ENCODE results near the gene TCF4. TPM values are rescaled to one million over a fixed set of nuclear protein-coding genes. Genes with fewer than 3 reads are reported as not detected.

The TCF4 gene
- total RNA-seq, 1 donor from 2014 or later, result 69.9 TPM

DNA sequence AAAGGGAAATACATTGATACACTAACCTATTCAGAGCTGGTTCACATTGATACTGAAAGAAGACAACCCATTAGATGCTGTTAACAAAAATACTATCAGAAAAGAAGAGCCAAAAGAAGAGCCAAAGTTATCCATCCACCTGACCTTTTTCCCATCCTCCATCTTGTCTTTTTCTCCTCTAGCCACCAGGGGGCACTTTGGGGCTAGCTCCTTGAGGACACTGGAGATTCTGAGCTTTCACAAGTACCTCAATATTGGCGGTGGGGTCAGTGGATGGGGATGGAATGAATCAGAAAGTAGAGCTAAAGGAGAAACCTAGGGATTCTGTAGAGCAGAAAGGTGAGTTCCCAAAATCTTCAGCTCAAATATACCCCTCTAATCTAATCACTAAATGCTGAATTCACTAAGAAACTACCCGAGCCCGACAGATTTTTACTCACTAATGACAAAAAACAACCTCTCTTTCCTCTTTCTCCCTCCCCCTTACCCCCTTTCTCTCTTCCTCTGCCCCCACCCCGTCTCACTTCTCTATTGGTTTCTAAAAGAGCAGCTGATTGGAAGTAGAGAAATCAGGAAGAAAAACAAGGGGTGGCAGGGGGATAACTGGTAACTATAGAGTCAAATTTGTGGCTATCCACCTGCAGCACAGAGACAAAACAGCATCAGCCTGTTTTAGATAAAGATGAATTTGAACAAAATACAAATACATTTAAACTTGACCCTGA lies 203.3 kb downstream of the TCF4 start:
- intact Hi-C loops (cut with DNase I), result no loop called here
- no peak for DNase-seq (ENCODE audit: low spot score)

DNA sequence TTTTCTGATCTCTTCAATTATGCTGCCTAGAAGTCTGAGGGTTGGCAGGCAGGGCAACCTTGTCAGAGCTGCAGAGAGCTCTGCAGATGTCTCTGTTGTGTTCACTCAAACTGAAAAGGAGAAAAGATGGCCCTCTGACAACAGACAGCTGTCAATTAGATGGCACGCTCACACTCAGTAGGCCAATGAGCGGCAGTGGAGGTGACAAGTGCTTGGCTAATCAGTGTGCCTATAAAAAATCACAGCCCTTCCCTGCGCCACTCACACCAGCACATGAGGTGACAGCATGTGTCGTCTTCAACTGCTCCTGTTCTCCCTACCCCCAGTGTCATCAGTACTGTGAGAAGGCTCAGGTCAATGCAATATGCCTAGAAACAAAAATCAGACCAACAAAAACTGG lies 203.9 kb downstream of the TCF4 start:
- intact Hi-C loops (cut with DNase I), result no loop called here
- DNase-seq (ENCODE audit: low spot score), result no peak

DNA sequence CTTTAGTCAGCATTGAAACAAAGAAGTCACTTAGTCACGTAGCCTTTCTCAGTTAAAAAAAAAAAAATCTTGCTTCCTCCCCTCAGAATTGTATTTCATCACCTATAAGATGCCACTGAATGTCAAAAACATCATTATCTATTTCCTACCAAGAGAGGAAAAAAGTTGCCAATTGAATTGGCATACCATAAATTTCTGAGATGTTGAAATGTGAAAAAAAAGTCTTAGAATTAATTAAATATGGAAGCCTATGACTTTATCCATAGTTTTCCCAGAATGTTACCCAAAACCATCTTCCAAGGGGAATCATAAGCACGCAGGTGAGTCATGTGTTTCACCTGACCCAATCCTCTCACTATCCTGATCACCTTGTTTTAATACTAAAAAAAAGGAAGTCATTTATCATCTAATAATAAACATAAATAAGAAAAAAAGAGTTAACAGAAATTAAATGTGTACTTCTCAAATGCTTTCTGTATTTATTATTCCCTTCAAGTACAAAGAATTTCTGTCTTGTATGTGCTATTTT lies 205.7 kb downstream of the TCF4 start:
- intact Hi-C loops (cut with DNase I), result no loop called here
- no peak for DNase-seq (ENCODE audit: low spot score)

DNA sequence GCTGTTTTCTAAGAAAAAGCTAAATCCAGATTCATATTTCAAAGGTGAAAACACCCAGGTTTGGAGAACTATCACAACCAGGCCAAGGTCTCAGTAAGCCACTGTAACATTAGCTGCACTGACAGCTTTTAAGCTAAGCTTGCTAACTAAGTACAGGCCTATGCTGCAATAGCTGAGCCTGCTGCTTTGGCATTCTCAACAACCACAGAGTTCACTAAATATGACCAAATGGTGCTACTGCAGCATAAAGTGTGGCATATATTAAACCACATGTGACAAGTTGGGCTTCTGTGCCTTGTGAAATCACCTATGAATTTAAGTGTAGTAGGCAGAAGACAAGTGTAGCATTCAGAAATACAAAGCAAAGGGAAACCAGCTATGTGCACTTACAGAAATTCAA lies 206.7 kb downstream of the TCF4 start:
- no peak for DNase-seq (ENCODE audit: low spot score)
- intact Hi-C loops (cut with DNase I), result no loop called here

DNA sequence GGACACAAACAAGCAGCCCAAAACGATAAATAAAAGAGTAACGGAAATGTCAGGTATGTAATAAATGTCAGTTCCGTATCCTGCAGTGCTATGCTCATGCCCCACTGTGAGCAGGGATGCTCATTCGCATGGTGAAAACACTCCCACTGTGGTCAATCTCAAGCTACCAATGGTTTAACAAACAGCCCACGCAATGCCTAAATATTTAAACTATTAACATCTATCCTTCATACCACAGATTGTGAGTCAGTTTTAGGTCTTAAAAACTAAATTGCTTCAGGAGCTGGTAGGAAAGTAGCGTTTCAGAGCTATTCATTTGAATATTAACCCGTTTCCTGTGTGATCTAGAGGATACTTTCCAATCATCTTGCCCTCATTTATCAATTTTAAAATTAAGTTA lies 207.4 kb downstream of the TCF4 start:
- intact Hi-C loops (cut with DNase I), result no loop called here
- no peak for DNase-seq (ENCODE audit: low spot score)

DNA sequence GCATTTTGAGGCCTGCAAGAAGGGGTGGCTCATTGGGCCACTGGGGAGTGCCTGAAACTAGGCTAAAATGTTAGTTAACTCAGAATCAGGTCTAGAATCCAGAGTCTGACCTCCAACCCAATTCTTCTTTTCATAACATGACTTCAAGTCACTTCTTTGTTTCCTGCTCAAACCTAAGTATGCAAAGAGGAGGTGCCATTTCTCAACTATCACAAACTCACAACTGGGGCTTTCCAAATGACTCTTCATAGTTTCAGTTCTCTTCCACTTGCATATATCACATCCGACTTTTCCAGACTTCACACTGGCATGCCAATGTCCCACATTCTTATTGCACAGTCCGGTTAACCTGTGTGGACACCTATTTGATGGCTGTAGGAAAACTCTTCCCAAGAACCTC lies 211.6 kb downstream of the TCF4 start:
- intact Hi-C loops (cut with DNase I), result no loop called here
- no peak for DNase-seq (ENCODE audit: low spot score)

DNA sequence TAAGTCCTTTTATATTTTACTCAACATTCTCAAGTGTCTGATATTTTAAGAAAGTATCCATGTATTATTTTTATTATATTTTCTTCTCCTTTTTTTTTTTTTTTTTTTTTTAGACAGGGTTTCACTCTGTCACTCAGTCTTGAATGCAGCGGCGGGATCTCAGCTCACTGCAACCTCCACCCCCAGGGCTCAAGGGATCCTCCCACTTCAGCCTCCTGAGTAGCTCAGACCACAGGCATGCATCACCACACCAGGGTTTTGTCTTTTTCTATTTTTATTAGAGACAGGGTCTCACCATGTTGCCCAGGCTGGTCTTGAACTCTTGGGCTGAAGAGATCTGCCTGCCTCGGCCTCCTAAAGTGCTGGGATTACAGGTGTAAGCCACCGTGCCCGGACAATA lies 212.1 kb downstream of the TCF4 start:
- intact Hi-C loops (cut with DNase I), result no loop called here
- DNase-seq (ENCODE audit: low spot score), result no peak

DNA sequence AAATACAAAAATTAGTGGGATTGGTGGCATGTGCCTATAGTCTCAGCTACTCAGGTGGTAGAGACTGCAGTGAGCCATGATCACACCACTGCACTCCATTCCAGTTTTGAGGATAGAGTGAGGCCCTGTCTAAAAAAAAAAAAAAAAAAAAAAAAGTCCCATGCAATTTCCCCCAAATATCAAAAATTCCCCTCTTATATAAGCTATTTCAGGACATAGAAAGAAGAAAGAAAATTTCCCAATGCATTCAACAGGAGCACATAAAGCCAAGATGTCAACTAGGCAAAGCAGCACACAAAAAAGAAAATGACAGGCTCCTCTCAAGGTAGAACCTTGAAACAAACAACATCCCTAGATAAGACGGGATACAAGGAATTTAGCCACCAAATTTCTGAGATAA lies 213.3 kb downstream of the TCF4 start:
- intact Hi-C loops (cut with DNase I), result no loop called here
- DNase-seq (ENCODE audit: low spot score), result no peak

DNA sequence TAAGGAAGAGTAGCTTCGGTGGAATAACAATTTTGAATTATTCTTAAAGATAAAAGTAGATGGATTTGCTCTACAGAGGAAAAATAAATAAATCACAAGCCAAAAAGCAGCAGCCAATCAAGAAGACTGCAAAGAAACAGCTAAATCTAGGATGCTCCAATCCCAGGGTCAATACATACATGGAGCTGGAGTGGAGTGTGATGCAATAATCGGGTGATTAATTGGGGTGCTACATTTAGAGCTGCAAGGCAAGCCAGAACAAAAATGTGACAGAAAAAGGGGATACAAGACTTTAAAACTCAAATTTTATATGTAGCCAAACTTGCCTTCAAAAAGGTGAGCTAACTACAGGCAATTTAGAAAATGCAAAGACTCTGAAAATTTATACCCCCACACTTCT lies 215.8 kb downstream of the TCF4 start:
- DNase-seq (ENCODE audit: low spot score), result no peak
- intact Hi-C loops (cut with DNase I), result no loop called here

DNA sequence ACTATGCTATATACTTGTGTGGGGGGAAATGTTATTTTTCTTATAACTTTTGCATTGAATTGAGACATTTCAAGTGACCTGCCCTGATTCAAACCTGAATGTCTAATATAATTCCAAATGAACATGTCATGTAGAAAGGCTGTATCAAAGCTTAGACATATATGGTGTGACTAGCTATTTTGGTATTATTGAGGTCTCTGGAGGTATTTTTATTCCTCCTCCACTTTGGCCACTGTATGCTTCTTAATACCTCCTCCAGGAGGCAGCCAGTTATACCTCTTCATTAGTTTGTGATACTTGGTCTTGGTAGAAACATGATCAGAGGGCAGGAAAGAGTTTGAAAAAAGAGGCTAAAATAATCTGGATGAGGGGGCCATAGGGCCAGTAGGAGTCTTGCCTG lies 217.1 kb downstream of the TCF4 start:
- intact Hi-C loops (cut with DNase I), result no loop called here
- DNase-seq (ENCODE audit: low spot score), result no peak

DNA sequence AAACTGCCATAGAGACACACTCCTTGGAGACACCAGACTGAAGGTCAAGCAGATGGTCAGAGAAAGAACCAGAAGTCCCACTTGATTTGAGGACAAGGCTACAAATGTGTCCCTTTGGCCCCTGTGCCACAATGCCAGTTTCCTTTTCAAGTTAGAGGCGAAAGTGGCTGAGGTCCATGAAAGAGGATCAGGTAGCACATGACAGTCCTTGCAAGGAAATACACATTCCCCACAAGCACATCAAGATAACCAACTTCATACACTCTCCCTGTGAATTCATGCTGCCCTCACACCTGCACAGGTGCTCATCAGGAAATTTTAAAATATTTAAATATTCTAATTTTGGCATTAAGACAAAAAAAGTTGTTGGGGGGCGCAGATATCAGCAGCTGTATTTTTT lies 218.6 kb downstream of the TCF4 start:
- no peak for DNase-seq (ENCODE audit: low spot score)
- intact Hi-C loops (cut with DNase I), result no loop called here

DNA sequence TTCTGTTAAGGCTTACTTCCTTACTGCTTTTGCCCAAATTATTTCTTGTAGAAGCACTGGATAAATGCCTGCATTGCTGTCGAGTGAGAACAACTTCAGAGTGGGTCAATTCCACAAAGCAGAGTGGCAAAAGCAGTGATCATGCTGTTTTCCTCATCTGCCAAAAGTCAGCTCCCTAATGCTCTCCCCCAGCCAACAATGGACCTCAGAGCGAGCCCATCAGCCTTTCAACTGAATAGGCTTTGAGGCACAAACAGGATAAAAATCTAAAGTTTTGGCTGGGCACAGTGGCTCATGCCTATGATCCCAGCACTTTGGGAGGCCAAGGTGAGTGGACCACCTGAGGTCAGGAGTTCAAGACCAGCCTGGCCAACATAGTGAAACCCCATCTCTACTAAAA lies 222.7 kb downstream of the TCF4 start:
- no peak for DNase-seq (ENCODE audit: low spot score)
- intact Hi-C loops (cut with DNase I), result no loop called here

DNA sequence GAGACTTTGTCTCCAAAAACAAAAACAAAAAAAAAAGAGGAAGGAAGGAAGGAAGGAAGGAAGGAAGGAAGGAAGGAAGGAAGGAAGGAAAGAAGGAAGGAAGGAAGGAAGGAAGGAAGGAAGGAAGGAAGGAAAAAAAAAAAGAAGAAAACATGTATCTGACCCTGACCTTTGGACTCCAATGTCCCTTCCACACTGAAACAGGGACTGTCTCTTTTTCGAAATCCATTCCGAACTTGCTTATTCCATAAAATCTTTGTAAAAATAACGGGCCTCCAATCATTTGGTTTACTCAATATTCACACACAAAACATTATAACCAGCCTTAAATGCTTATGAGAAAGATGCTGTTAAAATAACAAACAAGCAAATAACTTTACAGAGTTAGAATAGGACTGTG lies 225.7 kb downstream of the TCF4 start:
- intact Hi-C loops (cut with DNase I), result no loop called here
- no peak for DNase-seq (ENCODE audit: low spot score)

DNA sequence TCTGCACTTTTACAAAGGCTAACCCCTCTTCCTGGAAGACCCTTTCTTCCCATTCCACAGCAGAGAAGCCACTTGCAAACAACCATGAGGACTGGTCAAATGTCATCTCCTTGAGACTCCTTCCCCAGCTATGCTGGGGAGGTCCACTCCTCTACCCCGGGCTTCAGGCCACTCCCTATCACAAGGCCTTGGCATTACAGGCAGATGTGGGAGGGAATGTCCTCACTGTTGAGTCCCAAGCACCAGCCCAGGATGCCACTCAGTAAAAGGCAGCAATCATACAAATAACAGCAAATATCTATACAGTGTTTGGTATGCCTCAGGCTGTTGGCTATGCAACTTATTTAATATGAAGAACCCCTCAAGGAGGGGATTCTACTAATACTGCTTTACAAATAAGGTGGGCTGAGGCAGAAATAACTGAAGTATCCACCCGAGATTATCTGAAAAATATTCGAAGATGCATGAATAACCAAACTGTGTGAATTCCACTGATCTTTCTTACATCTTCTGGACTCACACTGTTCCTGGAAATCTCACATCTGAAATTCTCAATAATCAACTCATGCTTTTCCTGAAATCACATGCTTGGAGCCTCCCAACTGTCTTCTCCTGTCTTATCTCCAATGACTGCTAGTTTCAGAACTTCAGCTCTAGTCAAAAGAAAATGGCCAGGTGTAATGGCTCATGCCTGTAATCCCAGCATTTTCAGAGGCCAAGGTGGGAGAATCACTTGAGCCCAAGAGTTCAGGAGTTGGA lies 226.3 kb downstream of the TCF4 start:
- no peak for DNase-seq (ENCODE audit: low spot score)
- intact Hi-C loops (cut with DNase I), result no loop called here

DNA sequence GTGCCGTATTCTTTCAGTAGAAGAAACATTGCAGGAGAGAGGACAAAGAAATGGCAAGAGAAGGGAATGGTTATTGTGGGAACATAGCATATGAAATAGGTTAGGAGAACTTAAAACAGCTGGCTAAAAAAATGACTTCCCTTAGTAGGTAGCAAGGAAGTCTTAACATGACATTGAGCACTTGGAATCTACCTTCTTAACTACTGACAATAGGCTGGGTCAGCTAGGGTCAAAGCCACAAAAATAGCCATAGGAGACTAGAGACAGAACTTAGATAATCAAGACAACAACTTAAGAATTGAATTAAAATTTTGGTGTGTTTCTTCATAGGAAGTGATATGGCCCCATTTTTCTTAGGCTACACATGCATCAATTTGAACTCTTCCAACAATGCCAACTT lies 227.9 kb downstream of the TCF4 start:
- intact Hi-C loops (cut with DNase I), result no loop called here
- DNase-seq (ENCODE audit: low spot score), result no peak

DNA sequence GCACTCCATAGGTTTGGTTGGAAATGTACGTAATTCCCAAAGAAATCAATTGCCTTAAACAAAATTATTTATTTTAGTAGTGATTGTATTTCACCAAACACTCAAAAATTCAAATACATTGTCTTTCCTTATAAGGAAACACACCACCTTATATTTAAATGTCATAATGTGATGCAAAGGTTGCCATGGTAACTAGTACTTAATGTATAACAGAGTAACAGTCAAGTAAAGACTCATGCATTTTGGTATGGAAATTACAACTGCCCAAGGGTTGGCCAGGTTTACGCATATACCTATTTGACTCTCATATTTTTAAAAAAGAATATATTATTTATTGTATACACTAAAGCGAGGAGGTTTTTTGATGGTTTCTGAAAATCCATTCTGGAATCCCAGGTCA lies 231.2 kb downstream of the TCF4 start:
- no peak for DNase-seq (ENCODE audit: low spot score)
- intact Hi-C loops (cut with DNase I), result no loop called here

DNA sequence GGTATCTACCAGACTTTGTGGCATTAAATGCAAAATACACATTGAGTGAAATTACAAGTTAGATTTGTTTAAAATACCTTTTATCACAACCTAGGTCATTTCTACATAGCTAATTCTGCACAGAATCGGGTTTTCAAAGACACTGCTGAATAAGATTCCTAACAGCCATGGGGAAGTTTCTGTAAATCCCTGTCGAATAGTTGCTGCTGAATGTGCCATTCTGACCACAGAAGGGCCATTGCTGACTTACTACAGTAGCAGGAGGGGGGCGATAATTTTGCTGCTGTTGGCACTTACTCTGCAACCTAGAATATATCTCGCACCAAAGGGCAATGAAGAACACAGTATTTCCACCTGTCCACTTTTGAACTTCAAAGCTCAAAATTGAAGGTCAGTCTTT lies 232.8 kb downstream of the TCF4 start:
- intact Hi-C loops (cut with DNase I), result no loop called here

DNA sequence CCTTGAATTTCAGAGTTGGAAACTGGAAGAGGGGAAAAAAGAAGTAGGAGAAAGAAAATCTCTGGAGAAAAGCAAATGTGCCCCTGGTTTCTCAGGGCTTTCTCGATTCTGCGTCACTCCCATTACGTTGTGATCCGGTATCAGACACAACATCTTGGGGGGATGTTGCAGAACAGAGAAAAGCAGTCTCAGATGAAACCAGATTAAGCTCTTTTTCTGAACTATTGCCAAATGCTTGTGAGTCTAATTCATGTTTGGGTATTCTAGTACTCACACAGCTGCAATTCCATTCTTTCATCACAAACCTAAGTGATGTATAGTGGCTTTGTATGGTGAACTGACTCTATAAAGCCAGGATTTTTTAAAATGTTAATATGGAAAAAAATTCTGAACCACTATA lies 233.2 kb downstream of the TCF4 start:
- DNase-seq (ENCODE audit: low spot score), result no peak
- intact Hi-C loops (cut with DNase I), result no loop called here

More for the DNA sequence above, 232.8 kb downstream of the TCF4 start:
- no peak for DNase-seq (ENCODE audit: low spot score)

DNA sequence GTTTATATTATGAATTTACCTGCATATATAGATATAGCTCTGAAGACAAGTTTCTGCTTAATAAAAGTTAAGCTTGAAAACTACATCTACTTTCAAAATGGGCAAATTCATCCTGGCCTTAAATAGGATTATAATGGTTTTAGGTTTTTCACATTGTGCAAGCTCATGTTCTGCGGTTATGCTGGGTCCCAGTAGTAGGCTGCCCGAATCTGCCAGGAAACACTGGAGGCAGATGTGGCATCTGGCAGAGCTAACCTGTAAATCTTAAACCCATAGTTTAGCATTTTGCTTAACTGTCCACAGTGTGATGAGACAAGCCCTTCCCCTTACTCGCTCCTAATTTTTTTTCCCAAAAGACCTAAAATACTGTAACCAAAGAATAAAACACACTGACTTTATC lies 234.2 kb downstream of the TCF4 start:
- intact Hi-C loops (cut with DNase I), result no loop called here
- DNase-seq (ENCODE audit: low spot score), result no peak

DNA sequence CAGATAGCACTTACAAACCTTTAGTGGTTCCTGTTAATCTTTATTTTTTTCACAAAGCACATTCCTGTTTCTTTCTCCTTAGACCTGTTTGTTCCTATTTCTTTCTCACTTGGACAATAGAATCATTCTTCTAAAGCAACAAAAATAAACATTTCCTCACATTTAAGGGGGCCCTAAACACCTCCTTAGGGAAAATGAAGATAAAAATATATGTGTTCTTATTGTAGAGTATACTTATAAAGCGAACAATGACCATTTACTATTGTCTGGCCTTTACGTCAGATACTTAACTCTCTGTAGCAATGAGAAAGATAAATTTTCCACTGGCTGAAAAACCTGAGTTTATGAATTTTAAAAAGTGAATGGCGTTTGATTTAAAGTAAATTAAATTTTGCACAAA lies 234.6 kb downstream of the TCF4 start:
- DNase-seq (ENCODE audit: low spot score), result no peak
- intact Hi-C loops (cut with DNase I), result no loop called here

DNA sequence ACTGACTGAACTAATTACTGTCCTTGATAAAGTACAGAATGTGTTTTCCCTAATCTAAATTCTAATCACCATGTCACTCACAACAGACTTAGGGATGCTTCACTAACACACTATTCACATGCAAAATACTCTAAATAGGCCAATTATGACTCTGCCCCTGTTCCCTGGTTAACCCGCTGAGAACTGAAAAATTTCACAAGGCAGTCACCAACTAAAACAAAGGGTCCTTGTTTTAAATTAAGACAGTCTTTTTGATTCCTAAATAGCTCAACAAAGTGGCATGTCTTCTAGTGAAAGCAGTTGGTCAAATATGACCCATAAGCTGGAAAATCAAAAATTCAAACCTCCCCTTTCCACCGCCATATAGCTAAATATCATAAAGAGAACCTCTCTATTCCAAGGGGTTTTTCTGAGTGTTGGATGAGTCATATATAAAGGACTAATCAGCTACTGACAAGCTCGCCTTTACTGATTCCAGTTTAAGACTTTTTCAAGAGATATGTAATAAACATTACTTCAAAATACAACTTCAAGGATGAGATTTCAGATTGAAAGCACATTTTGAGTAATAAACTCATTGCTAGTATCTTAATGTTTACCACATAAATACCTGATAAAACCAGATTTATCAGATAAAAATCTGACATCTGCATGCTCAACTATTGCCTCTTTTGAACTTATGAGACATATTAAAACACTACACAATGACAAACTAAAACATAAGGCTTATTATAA lies 235.8 kb downstream of the TCF4 start:
- no peak for DNase-seq (ENCODE audit: low spot score)
- intact Hi-C loops (cut with DNase I), result no loop called here

Data from cardiac septum (tissue), 1 donor.